ENCODE results near the gene SLC41A1.
"Not testable (repeated sequence)": the region's sequence is repeated elsewhere in the genome, so short reads cannot be mapped to it uniquely, and the experiment has no call there.

SLC41A1 gene

DNA sequence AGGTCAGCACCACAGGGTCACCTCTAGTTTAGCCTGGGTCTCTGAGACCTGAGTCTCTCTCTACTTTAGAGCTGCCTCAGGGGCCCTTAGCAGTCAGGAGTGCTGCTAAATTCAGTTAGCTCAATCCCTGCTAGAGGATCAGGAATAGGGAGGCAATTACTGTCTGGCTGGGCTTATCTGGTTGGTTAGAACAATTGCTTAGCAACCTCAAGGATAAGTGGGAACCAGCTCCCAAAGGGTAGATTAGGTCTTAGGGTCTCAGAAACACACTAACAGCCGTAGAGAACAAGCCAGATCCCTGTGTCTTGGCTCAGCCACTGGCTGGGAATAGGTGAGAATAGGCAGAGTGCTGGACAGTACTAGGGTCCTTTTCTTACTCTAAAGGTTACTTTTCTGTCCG is 29.2 kb upstream of the SLC41A1 start:
- H3K9me3 ChIP-seq (ENCODE audit: control insufficient read depth, insufficient read depth, low read length) = no peaks in the 10 kb centered on the region
- no peak for DNase-seq (ENCODE audit: low read depth, low spot score)
- no peaks in the 10 kb centered on the region for H3K36me3 ChIP-seq (ENCODE audit: control insufficient read depth, insufficient read depth, low read length)
- no peak overlapping the region for H3K27ac ChIP-seq (ENCODE audit: low read length)
- 0 out of 2 replicates have a peak, but pooled peaks cover 2% of the 10 kb centered on the region for H3K4me1 ChIP-seq (ENCODE audit: control insufficient read depth, insufficient read depth, low read length)
- H3K4me3 ChIP-seq (ENCODE audit: low read length) = no peak overlapping the region
- WGBS (ENCODE audit: insufficient coverage, insufficient read length) = no CpG with 5 or more reads among the region's 2 CpGs
- H3K27me3 ChIP-seq (ENCODE audit: control insufficient read depth, insufficient read depth, low read length) = no peaks in the 10 kb centered on the region

DNA sequence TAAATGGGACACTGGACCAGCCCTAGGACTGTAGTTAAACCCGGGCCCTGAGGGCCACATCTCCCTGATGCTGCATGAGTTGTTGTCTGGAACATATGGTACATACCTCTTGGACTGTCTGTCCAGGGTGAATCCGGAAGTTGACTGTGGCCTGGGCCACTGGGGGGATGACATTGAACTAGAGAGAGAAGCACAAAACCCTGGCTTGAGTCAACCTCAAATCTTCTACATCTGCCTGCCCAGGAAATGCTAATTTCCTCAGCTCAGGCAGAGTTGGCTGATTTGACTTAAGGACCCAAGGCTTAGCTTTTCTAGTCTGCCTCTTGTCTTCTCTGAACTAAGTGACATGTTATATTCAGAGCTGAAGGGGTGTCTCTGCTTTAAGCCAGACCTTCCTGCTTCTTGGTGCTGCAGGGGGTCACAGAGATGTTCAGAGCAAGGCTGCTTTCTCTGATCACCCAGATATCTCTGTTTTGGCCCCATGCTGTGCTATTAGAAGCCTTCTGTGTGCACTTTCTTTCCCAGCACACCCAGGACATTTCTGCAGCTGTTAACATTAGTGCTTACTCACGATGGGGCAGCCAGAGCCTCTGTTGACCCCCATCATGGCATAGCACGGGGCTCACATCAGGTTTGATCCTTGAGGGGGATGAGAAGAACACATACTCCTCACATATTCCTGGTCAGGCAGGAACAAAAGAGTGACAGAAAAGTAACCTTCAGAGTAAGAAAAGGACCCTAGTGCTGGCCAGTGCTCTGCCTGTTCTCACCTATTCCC is 27.3 kb upstream of the SLC41A1 start:
- WGBS (ENCODE audit: insufficient coverage, insufficient read length) = no CpG with 5 or more reads among the region's 4 CpGs
- no peak for DNase-seq (ENCODE audit: low read depth, low spot score)
- no peak overlapping the region for H3K27ac ChIP-seq (ENCODE audit: low read length)
- H3K4me1 ChIP-seq (ENCODE audit: control insufficient read depth, insufficient read depth, low read length) = 0 out of 2 replicates have a peak, but pooled peaks cover 2% of the 10 kb centered on the region
- H3K27me3 ChIP-seq (ENCODE audit: control insufficient read depth, insufficient read depth, low read length) = no peaks in the 10 kb centered on the region
- no peaks in the 10 kb centered on the region for H3K9me3 ChIP-seq (ENCODE audit: control insufficient read depth, insufficient read depth, low read length)
- no peaks in the 10 kb centered on the region for H3K36me3 ChIP-seq (ENCODE audit: control insufficient read depth, insufficient read depth, low read length)
- no peak overlapping the region for H3K4me3 ChIP-seq (ENCODE audit: low read length)

DNA sequence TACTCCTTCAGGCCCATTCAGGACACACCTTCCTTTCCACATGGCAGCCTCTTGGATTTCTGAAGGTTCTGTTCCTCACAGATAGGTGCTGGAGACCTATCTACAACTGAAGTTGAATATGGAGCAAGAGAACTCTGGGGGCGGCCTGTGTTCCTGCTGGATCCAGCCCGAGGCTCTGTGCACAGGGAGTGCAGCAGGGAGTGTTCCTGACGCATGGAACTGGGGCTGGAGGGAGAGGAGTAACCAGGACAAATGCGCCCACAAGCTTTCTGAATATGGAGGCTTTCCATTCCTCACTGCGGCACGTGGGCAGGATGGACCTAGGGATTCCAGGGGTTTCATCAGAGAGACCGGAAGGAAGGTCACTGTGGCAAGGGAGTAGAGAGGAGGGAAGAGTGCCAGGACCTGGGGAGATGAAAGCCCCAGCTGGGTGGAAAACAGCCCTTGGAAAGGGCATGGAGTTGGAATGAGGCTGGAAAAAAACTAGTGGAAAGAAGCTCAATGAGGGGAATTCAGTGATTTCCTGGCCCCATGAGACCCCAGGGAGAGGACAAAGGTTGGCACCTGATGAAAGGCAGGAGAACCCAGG is 24.5 kb upstream of the SLC41A1 start:
- no CpG with 5 or more reads among the region's 7 CpGs for WGBS (ENCODE audit: insufficient coverage, insufficient read length)
- Histone ChIP-seq H3K36me3 (ENCODE audit: control insufficient read depth, insufficient read depth, low read length) (no peaks in the 10 kb centered on the region), H3K9me3 (ENCODE audit: control insufficient read depth, insufficient read depth, low read length) (no peaks in the 10 kb centered on the region), H3K27ac (ENCODE audit: low read length) (no peak overlapping the region), H3K4me3 (ENCODE audit: low read length) (no peak overlapping the region), H3K27me3 (ENCODE audit: control insufficient read depth, insufficient read depth, low read length) (no peaks in the 10 kb centered on the region), H3K4me1 (ENCODE audit: control insufficient read depth, insufficient read depth, low read length) (0 out of 2 replicates have a peak, but pooled peaks cover 2% of the 10 kb centered on the region)
- DNase-seq (ENCODE audit: low read depth, low spot score) = no peak

DNA sequence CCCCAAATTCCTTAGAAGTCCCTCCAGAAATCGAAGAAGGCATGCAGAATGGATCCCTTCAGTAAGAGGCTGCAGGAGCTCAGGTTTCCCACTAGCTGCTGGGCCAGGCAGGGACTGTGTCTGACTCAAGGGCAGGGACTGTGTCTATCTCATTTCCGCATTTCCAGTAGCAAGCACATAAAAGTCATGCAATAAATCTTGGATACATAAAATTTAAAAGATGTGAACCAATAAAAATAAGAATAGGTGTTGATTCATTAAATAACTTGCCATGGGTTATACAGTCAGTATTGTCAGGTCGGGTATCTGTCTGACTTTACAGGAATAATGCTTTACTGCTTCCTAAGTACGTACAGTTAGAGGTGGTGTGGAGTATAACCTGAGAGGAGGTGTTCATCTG is 21.8 kb upstream of the SLC41A1 start:
- H3K36me3 ChIP-seq (ENCODE audit: control insufficient read depth, insufficient read depth, low read length) = no peaks in the 10 kb centered on the region
- no peak for DNase-seq (ENCODE audit: low read depth, low spot score)
- no peaks in the 10 kb centered on the region for H3K4me1 ChIP-seq (ENCODE audit: control insufficient read depth, insufficient read depth, low read length)
- H3K27ac ChIP-seq (ENCODE audit: low read length) = no peak overlapping the region
- no CpG with 5 or more reads among the region's 4 CpGs for WGBS (ENCODE audit: insufficient coverage, insufficient read length)
- H3K27me3 ChIP-seq (ENCODE audit: control insufficient read depth, insufficient read depth, low read length) = no peaks in the 10 kb centered on the region
- H3K4me3 ChIP-seq (ENCODE audit: low read length) = no peak overlapping the region
- H3K9me3 ChIP-seq (ENCODE audit: control insufficient read depth, insufficient read depth, low read length) = no peaks in the 10 kb centered on the region

DNA sequence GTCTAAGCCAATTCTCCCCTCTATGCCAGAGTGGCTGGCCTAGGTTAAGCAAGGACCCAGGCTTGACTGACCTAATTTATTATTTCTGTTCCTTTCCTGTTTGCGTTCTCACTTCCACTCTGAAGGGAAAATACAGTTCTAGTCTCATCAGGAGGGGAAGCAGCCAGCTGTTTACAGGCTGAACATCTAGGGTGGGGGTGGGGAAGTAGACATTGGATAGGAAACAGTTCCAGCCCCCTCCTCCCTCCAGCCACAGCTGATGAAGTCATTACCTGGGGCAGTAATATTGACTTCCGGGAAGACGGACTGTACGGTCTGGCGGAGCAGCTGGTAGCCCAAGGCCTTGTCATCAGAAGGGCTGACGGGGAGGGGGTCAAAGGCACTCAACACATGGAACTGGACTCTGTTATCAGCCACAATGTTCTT is 19.3 kb upstream of the SLC41A1 start:
- H3K9me3 ChIP-seq (ENCODE audit: control insufficient read depth, insufficient read depth, low read length) = no peaks in the 10 kb centered on the region
- WGBS (ENCODE audit: insufficient coverage, insufficient read length) = no CpG with 5 or more reads among the region's 6 CpGs

DNA sequence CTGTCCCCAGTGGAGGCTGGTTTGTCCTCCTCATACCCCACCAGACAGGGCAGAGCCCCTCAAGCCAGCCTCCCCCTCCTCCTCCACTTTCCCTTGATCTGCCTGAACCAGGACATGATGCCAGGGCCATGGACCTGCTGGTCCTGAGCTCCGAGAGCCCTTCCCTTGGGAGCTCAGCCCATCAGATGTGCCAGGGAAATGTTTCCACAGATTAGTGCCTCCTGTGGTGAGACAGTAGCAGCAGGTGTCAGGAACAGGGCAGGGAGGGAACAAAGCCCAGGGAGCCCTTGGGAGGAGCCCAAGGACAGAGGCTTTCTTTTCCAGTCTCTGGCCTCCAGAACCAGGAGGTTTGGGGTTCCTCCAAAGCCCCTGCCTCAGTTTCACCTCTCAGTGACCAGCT is 14.6 kb upstream of the SLC41A1 start:
- WGBS (ENCODE audit: insufficient coverage, insufficient read length) = no CpG with 5 or more reads among the region's 1 CpG

More for the DNA sequence above, 19.3 kb upstream of the SLC41A1 start:
- no peak overlapping the region for H3K27ac ChIP-seq (ENCODE audit: low read length)
- no peaks in the 10 kb centered on the region for H3K27me3 ChIP-seq (ENCODE audit: control insufficient read depth, insufficient read depth, low read length)
- H3K4me1 ChIP-seq (ENCODE audit: control insufficient read depth, insufficient read depth, low read length) = peaks cover 4% of the 10 kb centered on the region
- H3K36me3 ChIP-seq (ENCODE audit: control insufficient read depth, insufficient read depth, low read length) = no peaks in the 10 kb centered on the region
- H3K4me3 ChIP-seq (ENCODE audit: low read length) = no peak overlapping the region
- DNase-seq (ENCODE audit: low read depth, low spot score) = no peak

DNA sequence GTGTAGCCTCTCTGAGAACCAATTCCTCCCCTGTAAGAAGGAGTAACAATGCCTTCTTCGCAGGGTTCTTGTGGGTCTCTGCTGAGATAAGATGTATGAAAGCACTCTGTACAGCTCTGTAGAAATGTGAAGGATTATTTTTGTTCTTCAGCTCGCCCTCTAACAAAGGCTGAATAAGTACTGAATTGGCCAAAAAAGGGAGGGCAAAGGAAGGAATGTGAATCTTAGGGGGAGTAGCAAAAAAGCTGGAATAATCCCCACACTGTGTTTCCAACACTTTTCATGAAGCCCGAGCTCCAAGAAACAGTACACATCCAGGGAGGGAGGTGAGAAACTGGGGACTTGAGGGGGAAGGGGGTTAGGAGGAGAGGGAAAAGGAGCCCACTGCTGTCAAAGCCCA is 14.0 kb upstream of the SLC41A1 start:
- Histone ChIP-seq H3K27me3 (ENCODE audit: control insufficient read depth, insufficient read depth, low read length) (no peaks in the 10 kb centered on the region), H3K4me3 (ENCODE audit: low read length) (no peak overlapping the region), H3K9me3 (ENCODE audit: control insufficient read depth, insufficient read depth, low read length) (no peaks in the 10 kb centered on the region), H3K4me1 (ENCODE audit: control insufficient read depth, insufficient read depth, low read length) (peaks cover 4% of the 10 kb centered on the region), H3K36me3 (ENCODE audit: control insufficient read depth, insufficient read depth, low read length) (no peaks in the 10 kb centered on the region), H3K27ac (ENCODE audit: low read length) (no peak overlapping the region)
- no CpG with 5 or more reads among the region's 3 CpGs for WGBS (ENCODE audit: insufficient coverage, insufficient read length)
- DNase-seq (ENCODE audit: low read depth, low spot score) = no peak

More for the DNA sequence above, 14.6 kb upstream of the SLC41A1 start:
- Histone ChIP-seq H3K36me3 (ENCODE audit: control insufficient read depth, insufficient read depth, low read length) (no peaks in the 10 kb centered on the region), H3K27me3 (ENCODE audit: control insufficient read depth, insufficient read depth, low read length) (no peaks in the 10 kb centered on the region), H3K4me3 (ENCODE audit: low read length) (no peak overlapping the region), H3K4me1 (ENCODE audit: control insufficient read depth, insufficient read depth, low read length) (peaks cover 4% of the 10 kb centered on the region), H3K9me3 (ENCODE audit: control insufficient read depth, insufficient read depth, low read length) (no peaks in the 10 kb centered on the region), H3K27ac (ENCODE audit: low read length) (no peak overlapping the region)
- DNase-seq (ENCODE audit: low read depth, low spot score) = no peak

DNA sequence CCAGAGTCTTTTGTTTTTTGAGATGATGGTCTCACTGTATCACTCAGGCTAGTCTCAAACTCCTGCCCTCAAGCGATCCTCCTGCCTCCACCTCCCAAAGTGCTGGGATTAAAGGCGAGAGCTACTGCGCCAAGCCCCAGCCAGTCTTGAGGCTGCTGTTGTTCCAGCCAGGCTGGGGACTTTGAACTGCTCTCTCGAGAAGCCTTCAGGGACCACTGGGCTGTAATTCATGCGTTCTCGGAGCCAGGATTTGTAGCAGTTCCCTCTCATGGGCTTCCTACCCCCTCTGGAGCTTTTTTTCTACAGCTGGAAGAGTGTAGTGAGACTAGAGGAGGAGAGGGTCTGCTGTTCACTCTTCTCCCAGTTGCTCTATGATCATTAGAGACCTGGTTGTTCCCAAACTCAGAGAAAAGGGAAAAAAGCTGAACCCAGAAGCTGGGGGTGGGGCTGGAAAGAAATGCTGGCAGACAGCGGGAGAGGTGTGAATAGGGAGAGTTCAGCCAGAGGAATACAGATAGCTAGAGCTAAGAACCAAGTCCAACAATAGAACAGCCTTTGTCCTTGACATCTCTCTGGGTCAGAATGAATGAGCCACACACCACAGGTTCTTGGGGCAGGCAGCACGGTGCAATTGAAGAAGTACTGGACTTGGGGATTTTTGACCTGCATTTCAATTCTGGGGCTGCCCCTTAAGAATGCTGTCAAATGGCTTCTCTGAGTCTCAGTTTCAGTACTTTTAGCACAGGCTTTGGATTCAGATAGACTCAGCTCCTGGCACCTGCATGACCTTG is 13.2 kb upstream of the SLC41A1 start:
- no CpG with 5 or more reads among the region's 8 CpGs for WGBS (ENCODE audit: insufficient coverage, insufficient read length)
- Histone ChIP-seq H3K27ac (ENCODE audit: low read length) (no peak overlapping the region), H3K9me3 (ENCODE audit: control insufficient read depth, insufficient read depth, low read length) (no peaks in the 10 kb centered on the region), H3K27me3 (ENCODE audit: control insufficient read depth, insufficient read depth, low read length) (no peaks in the 10 kb centered on the region), H3K36me3 (ENCODE audit: control insufficient read depth, insufficient read depth, low read length) (no peaks in the 10 kb centered on the region), H3K4me1 (ENCODE audit: control insufficient read depth, insufficient read depth, low read length) (peaks cover 4% of the 10 kb centered on the region), H3K4me3 (ENCODE audit: low read length) (no peak overlapping the region)
- no peak for DNase-seq (ENCODE audit: low read depth, low spot score)

DNA sequence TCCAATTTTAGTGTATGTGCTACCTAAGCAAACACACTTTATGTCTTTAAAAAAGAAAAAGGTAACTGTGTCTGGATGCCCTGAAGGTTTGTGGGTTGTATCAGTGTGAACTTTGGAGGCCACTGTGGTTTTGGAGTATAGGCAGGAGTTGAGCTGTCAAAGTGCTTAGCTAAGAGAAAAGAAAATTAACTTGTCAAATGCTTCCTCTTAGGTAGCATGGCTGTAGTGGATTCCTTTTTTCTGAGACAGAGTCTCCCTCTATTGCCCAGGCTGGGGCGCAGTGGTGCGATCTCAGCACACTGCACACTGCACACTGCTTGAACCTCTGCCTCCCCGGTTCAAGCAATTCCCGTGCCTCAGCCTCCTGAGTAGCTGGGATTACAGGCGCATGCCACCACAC is 11.2 kb upstream of the SLC41A1 start:
- no peaks in the 10 kb centered on the region for H3K9me3 ChIP-seq (ENCODE audit: control insufficient read depth, insufficient read depth, low read length)
- no peak for DNase-seq (ENCODE audit: low read depth, low spot score)
- no CpG with 5 or more reads among the region's 5 CpGs for WGBS (ENCODE audit: insufficient coverage, insufficient read length)
- no peak overlapping the region for H3K4me3 ChIP-seq (ENCODE audit: low read length)
- peaks cover 4% of the 10 kb centered on the region for H3K4me1 ChIP-seq (ENCODE audit: control insufficient read depth, insufficient read depth, low read length)
- H3K27me3 ChIP-seq (ENCODE audit: control insufficient read depth, insufficient read depth, low read length) = no peaks in the 10 kb centered on the region
- H3K27ac ChIP-seq (ENCODE audit: low read length) = no peak overlapping the region
- no peaks in the 10 kb centered on the region for H3K36me3 ChIP-seq (ENCODE audit: control insufficient read depth, insufficient read depth, low read length)

DNA sequence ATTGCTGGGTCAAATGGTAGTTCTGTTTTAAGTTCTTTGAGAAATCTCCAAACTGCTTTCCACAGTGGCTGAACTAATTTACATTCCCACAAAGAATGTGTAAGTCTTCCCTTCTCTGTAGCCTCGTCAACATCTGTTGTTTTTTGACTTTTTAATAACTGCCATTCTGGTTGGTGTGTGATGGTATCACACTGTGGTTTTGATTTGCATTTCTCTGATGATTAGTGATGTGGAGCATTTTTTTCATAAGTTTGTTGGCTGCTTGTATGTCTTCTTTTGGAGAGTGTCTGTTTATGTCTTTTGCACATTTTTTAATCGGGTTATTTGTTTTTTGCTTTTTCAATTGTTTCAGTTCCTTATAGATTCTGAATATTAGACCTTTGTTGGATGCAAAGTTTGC is 10.3 kb upstream of the SLC41A1 start:
- not testable (repeated sequence) for H3K4me3 ChIP-seq (ENCODE audit: low read length); H3K27ac ChIP-seq (ENCODE audit: low read length); H3K9me3 ChIP-seq (ENCODE audit: control insufficient read depth, insufficient read depth, low read length); H3K4me1 ChIP-seq (ENCODE audit: control insufficient read depth, insufficient read depth, low read length); H3K36me3 ChIP-seq (ENCODE audit: control insufficient read depth, insufficient read depth, low read length); DNase-seq (ENCODE audit: low read depth, low spot score); H3K27me3 ChIP-seq (ENCODE audit: control insufficient read depth, insufficient read depth, low read length)
- no CpG with 5 or more reads among the region's 2 CpGs for WGBS (ENCODE audit: insufficient coverage, insufficient read length)

Measured in iPS DF 6.9 (cell line).